HG03439 (cell line): ENCODE results near the gene ZKSCAN2.

Experiments
- ATAC-seq: cut with Tn5 transposase; IDR thresholded peaks from one replicate; pipeline ENCODE4 v1.9.1; 2021; ENCODE audit warnings: mild to moderate bottlenecking, moderate library complexity; ENCODE audit not compliant: unreplicated experiment

Gene ZKSCAN2

DNA sequence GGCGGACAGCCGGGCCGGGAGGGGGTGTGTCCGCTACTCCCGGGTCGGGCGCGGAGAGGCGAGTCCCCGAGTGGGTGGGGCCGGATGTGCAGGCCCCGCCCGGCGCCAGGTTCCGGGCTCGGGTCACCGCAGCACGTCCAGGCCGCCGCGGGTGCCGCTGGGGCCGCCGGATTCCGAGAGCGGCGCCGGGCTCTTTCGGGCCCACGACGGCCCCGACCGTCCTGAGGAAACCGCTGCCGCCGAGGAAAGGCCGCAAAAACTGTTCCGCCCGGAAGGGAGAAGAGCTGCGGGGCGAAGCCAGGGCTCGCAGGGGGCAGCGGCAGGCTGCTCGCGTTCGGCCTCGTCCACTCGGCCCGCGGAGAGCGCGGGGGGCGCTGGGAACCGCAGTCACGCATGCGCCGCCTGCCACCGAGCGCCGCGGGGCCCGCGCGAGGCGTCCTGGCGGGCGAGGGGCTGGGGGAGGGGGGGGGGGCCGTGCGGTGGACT, at the start of gene ZKSCAN2:
ZKSCAN2 (minus strand) TSS at position 376 of the 486 bp plus-strand sequence. CDS start 718 bp downstream, outside the sequence.
- ATAC-seq: peak; percentile 90

DNA sequence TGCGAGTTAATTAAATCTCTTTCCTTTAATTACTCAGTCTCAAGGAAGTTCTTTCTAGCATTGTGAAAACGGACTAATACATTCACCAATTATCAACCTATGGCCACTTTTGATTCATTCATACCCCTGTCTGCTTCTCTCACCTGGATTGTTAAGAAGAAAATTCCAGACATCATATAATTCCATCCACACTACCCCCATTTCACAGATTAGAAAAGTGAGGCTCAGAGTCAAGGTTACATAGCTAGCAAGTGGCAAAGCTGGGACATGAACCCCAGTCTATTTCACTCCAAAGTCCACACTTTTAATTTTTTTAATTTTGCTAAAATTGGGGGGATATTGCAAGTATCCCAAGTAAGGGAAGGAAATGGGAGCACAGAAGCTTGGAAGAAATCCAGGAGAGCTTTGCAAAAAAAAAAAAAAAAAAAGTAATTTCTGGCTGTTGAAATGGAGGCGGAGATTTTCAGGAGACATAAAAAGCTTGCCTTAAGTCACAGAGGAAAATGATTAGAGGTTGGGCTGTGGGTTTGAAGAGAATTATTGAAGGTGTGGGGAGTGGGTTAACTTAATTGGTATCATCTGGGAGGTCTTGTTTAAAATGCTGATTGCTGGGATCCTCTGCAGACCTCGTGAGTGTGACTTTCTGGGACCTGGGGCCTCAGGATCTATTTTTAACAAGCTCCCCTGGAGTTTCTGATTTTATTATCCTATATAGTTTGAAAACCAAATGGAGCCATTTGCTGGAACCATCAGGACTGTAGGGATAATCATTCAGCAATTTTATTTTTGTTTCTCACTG, 42.3 kb upstream of the ZKSCAN2 start:
- no peak for ATAC-seq

GRCh38 chr16:25298165-25298872, 40.7 kb upstream of the ZKSCAN2 start:
- no peak for ATAC-seq

GRCh38 chr16:25297151-25297787, 39.6 kb upstream of the ZKSCAN2 start:
- ATAC-seq: no peak

DNA sequence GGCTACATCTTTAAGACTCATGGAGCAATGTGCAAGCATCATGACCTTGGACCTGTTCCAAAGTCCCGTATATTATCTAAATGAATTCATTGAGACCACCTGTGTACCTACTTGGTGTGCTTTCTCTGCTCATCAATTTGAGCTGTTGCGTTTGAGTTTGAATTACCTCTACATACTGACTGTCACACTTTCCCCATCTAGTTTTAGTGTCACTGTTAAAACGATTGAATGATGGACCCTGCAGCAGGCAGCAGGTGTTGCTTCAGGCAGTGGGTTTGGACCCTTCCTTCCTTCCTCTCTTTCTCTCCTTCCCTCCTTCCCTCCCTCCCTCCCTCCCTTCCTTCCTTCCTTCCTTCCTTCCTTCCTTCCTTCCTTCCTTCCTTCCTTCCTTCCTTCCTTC, 33.9 kb upstream of the ZKSCAN2 start:
- ATAC-seq: no peak

DNA sequence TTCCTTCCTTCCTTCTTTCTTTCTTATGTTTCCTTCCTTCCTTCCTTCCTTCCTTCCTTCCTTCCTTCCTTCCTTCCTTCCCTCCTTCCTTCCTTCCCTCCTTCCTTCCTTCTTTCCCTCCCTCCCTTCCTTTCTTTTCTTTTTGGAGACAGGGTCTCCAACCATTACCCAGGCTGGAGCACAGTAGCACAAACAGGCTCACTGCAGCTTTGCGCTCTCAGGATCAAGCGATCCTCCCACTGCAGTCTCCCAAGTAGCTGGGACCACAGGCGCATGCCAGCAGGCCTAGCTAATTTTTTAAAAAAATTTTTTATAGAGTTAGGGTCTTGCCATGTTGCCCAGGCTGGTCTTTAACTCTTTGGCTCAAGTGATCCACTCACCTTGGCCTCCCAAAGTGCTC, 31.8 kb upstream of the ZKSCAN2 start:
- no peak for ATAC-seq

- ATAC-seq: no peak
These were observed 21.8 kb upstream of the ZKSCAN2 start for GRCh38 chr16:25279491-25279890.

- ATAC-seq: no peak
These were observed 13.8 kb upstream of the ZKSCAN2 start for GRCh38 chr16:25271421-25271820.

DNA sequence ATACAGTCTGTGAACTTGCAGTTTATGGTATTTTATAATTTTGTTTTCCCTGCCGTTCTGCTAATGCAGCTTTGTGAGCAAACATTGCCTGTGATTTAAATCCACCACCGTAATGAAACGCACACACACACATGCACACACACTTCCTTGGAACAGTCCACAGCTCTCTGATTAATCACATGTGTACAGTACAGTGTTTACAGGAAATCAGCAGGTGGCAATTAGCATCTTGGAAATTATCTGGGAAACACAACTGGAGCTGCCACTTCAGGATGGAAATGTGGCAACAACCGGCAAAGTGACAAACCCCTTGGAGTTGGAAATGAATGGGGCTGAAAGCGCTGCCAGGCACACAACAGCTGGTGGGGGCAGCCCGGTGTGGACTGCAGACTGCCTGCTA, 12.9 kb upstream of the ZKSCAN2 start:
- no peak for ATAC-seq

GRCh38 chr16:25269879-25270278, 12.2 kb upstream of the ZKSCAN2 start:
- ATAC-seq: no peak

- no peak for ATAC-seq
These were observed 8.3 kb upstream of the ZKSCAN2 start for GRCh38 chr16:25265968-25266367.

- ATAC-seq: no peak
These were observed 7.0 kb upstream of the ZKSCAN2 start for GRCh38 chr16:25264597-25264996.

- ATAC-seq: no peak
These were observed 2.8 kb upstream of the ZKSCAN2 start for GRCh38 chr16:25260416-25260815.

GRCh38 chr16:25258861-25259179, 1.2 kb upstream of the ZKSCAN2 start:
- ATAC-seq: no peak

DNA sequence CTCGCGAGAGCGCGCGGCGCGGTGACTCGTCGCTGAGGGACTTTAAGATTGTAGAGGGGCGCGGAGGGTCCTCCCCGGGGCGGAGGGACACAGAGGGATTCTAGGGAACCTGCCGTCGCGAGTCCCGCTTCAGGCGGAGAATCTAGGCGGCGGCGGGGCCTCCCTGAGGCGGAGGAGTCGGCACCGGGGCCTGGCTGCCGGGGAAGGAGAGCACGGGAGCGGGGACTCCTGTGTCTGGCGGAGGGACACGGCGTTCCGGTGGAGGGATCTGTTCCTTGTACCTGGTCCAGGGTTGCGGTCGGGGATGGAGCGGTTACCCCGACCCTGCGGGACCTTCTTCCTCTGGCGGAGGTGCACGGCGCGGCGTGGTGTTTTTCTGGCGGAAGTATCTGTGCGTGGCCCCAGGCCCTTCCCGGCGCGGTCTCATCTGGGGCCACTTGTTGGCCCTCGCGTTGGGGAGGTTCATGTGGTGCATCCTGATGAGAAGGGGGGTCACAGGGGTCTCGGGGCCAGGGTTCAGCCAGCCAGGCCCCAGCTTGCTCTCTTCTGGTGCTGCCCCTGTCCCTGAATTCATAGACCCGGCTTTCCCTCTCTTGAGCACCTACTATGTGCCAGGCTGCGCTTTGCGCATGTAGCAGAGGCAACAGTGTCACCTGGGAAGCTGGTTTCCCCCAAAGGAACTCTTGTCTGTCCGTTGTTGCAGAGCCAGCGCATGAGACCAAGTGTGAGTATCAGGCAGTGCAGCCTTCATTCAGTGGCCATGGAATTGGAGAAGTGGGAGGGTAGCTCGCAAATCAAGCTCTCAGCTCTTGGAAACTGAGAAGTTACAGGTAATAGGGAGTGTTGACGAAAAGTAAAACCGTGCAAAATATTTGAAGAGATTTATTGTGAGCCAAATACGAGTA, 563 bp upstream of the ZKSCAN2 start:
- ATAC-seq: peak; percentile 50

DNA sequence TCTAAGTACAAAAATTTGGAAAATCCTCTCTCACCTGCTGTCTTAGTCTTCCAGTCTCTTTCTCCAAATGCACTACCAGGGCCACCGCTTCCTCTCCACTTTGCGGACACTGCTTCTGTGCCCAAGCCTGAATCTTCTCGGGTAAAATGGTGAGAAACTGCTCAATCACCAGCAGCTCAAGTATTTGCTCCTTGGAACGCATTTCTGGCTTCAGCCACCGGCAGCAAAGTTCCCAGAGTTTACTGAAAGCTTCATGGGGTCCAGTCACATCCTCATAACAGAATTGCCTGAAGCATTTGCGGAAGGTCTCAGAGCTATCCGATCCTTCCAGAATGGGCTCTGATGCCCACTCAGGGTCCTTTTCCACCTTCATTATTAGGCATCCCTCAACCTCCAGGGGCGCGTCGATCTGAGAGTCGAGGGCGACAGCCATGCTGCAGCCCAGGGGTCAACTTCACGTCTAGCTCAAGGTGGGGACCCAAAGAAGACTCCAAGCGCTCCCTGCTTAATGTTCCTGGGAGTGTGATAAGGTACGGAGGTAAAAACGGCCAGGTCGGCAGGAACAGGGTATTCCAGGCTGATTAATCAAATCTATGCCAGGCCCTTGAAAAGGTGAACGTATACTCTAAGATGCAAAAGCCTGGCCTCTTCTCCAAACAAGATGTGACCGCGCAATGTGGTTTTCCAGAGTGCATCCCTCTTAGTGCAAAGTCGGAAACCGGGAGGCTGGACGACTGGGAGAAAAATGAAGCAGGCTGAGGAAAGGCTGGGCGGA, 763 bp downstream of the ZKSCAN2 start:
- no peak for ATAC-seq

GRCh38 chr16:25253322-25253721, 4.3 kb downstream of the ZKSCAN2 start:
- ATAC-seq: no peak

DNA sequence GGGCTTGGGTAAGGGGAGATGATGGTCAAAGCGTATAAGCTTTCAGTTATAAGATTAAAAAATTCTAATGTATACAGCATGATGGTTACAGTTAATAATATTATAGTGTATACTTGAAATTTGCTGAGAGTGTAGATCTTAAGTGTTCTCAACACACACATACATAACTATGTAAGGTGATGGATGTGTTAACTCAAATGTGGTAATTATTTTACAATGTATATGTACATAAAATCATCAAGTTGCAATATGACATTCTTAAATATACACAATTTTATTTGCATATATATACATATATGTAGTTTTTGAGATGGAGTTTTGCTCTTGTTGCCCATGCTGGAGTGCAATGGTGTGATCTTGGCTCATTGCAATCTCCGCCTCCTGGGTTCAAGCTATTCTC, 7.2 kb downstream of the ZKSCAN2 start:
- no peak for ATAC-seq

GRCh38 chr16:25235991-25236390, 21.7 kb downstream of the ZKSCAN2 start:
- no peak for ATAC-seq

GRCh38 chr16:25228372-25228771, 29.3 kb downstream of the ZKSCAN2 start:
- no peak for ATAC-seq
